GM20431 (cell line): ENCODE results near the gene CCDC192.

Source experiments
- in situ Hi-C: fragments of 300-500 bp; cut with MseI, MboI; formaldehyde crosslinking; loops from one replicate; pipeline ENCODE4 v1.15.0; 2020; ENCODE audit warnings: low sequenced_read_pairs; ENCODE audit not compliant: unreplicated experiment

The CCDC192 gene

GRCh38 chr5:127963931-127964330, 260.7 kb downstream of the CCDC192 start:
- in situ Hi-C loops = no loop called here

- in situ Hi-C loops = no loop called here
Measured at GRCh38 chr5:127967323-127967982, 264.3 kb downstream of the CCDC192 start.

GRCh38 chr5:127967983-127968592, 264.9 kb downstream of the CCDC192 start:
- in situ Hi-C loops = no loop called here

DNA sequence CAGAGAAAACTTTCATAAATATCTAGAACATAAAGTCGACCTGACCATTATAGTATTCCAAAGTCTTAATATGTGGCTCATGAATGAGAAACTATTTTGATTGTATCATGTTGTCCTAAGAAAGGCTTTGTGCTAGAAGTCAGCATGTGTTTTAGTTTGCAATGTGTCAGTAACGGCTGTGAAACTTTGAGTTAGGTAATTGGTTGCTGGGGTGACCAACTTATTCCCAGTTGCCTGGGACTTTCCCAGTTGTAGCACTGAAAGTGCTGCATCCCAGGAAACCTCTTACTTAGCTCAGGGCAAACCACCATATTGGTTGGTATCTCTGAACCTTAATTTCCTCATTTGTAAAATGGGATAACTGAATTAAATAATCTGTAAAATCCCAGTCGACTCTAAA, 265.8 kb downstream of the CCDC192 start:
- in situ Hi-C loops = no loop called here

DNA sequence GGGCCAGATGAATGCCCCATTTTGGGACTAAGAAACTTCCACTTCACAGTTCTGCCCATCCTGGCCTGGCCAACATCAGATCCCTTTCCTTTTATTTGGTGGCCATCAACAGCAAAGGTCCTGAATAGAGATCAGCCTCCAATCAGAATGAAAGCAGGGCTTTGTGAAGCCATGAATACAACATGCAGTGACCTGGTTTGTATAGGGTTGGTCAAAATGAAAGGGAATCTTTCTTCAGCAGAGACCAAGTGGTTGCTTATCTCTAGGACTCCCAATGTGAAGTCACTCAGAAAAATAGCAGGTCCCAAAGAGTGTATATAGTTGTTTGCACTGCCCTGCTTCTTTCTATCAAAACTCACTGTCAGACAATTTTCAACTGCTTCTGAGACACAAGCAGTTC, 266.5 kb downstream of the CCDC192 start:
- in situ Hi-C loops = no loop called here

DNA sequence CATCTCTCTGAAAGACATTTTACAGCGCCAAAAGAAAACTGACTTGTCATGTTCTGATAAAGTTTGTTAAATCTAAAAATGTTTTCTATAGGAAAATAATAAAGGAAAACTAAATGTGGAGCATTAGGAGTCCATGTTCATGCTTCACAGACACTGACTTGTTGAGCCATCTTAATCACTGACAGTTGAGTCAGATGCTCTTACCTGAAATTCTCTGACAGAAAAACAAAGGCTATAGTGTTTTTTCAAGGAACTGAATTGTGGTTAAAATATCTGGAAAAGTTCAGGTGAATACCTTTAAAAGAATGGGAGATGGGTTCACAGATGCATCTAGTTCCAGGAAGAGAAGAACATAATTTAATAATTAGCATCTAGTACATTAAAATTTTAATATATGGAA, 266.9 kb downstream of the CCDC192 start:
- in situ Hi-C loops = no loop called here

GRCh38 chr5:127970854-127971425, 267.7 kb downstream of the CCDC192 start:
- in situ Hi-C loops = no loop called here

- in situ Hi-C loops = no loop called here
Measured at GRCh38 chr5:127975961-127976360, 272.8 kb downstream of the CCDC192 start.

- in situ Hi-C loops = no loop called here
Measured at GRCh38 chr5:127976525-127976924, 273.3 kb downstream of the CCDC192 start.

DNA sequence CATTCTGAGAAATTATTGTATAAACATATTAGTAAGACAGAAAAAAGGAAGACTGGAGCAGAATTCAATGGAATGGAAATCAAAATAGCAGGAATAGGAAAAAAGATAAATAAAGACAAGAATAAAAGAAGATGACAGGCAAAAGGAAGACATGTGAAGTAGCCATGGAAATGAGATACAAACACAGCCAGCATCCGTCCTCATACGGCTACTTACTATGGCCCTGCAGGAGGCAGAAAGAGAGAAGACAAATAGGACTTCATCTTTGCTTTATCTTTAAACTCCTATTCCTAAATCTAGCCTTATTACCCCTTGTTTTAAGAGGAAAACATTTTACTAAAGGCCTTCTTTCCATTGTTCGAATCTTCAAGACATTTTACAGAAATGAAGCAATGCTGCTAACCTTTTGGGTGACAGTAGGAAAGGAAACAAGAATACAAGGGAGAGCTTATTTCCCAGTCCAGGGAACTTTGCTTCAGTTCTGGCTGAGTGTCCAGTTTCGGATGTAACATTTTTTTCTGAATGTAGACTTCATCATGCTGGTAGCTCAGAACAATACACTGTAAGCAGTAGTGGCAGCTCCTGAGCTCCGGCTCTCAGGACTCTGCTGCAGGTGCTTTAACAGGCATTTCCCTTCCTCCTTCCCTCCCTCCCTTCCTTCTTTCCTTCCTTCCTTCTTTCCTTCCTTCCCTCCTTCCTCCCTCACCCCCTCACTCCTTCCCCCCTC, 274.0 kb downstream of the CCDC192 start:
- in situ Hi-C loops = no loop called here

- in situ Hi-C loops = no loop called here
Measured at GRCh38 chr5:127978738-127979300, 275.6 kb downstream of the CCDC192 start.

DNA sequence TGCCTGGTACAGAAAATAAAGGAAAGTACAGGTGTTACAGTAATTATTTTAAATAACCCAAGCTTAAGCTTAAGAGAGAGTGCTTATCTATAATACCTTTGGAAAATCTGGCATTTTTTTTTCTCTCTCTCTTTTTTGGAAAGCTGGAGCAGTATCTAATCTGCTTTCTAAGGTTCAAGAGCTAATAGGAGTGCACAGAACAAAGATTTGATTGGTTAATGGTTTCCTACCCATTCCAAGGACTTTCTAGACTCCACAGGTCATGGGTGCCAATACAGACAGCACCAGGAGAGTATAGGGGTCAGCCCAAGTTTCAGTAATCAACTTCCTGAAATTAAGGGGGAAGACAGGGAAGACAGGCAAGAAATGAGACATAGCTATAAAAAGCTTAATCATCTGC, 276.3 kb downstream of the CCDC192 start:
- in situ Hi-C loops = no loop called here

- in situ Hi-C loops = no loop called here
Measured at GRCh38 chr5:127980843-127981242, 277.7 kb downstream of the CCDC192 start.

DNA sequence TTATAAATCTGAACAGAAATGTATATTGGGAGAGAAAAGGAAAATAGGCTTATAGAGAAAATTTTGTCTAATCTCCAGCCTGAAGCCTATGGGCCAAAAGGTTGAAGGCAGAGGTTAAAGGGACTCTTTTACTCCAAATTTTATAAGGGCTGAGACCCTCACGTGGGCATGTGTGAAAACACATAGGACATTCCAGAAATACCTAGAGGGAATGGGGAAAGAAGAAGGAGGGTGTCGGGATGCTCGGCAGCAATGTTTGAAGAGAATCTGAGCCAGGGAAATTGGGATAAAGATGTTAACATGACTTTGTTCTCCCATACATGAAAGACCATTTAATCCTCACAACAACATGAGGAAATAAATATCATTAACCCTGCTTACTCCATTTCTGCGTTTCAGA, 278.3 kb downstream of the CCDC192 start:
- in situ Hi-C loops = no loop called here

GRCh38 chr5:127985811-127986325, 282.7 kb downstream of the CCDC192 start:
- in situ Hi-C loops = no loop called here

DNA sequence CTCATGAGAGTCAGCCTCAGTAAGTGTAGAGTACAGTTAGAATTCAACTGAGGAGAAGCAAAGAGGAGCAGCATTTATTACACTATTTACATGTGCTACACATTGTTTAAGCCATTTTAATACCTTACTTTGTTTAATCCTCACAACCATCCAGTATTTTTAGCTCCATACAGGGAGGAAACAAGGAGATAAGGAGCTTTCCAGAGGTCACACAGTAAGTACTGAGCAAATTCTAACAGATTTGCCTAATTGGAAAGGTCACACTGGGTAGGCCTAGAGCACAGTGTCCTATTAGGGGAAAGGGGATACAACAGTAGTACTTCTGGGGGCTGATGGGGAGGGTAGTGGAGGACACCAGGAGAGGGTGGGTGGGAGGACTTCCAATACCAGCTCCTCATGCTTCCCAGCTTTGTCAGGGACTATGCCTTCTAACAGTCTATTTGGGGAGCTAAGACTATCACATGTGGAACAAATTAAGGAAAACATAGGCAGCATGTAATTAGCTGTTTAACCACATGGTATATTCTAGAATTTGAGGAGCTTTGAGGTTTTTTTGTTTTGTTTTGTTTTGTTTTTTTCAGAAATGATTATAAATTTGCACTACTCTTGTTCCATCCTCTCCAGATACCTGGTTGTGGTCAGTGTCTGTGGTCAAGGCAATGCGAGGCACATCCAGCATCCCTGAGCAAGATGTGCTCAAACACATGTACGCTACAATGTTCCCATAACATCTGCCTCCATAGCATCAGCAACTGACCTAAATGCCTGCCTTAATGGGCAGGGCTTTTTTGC, 284.4 kb downstream of the CCDC192 start:
- in situ Hi-C loops = no loop called here

DNA sequence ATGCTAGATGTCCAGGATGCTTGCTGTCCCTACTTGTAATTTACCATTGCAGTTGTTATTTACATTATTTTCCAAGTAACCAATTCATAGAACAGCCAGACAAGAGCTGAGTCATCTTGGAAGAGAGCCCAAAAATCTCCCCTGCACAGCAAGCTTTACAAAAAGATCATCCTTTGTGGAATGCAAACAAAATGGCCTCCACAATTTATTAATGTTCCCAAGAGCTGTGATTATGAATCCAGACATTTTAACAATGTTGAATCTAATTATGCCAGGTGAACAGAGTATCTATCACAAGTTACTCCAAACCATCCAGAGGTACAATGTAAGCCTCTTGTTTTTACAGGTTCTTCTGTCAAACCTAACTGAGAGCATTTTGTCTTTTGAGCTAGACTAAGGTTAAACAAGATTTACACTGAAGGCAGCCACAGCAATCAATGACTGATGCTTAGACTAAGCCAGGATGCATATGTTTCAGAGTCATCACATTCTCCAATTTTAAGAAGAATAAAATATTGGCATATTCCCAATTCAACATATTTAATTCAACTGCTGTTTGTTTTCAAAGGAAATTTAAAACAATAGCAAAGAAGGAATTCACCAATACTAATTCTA, 285.1 kb downstream of the CCDC192 start:
- in situ Hi-C loops = no loop called here
